GM06990 (cell line): ENCODE measurements around the gene NEURL2.

Experiments
- DNase-seq: peaks from one replicate; pipeline ENCODE4 v3.0.0-alpha.2; 2011; ENCODE audit not compliant: insufficient read length; ENCODE audit errors: extremely low read depth
- H3K27me3 ChIP-seq: replicated peaks from 2 replicates; pipeline ENCODE4 v1.6.0; 2011; ENCODE audit warnings: low read length; ENCODE audit not compliant: control insufficient read depth, insufficient read depth
- H3K36me3 ChIP-seq: 2 replicates; pipeline ENCODE4 v1.5.1; 2011; ENCODE audit warnings: low read length; ENCODE audit not compliant: control insufficient read depth, insufficient read depth
- H3K4me3 ChIP-seq: replicated peaks from 2 replicates; pipeline ENCODE4 v1.5.1; 2011; ENCODE audit warnings: low read depth, mild to moderate bottlenecking, control low read depth, low read length
- CTCF ChIP-seq: IDR thresholded peaks from 2 replicates; pipeline ENCODE4 v1.5.1; 2011; ENCODE audit warnings: low read length, control low read depth, mild to moderate bottlenecking, inconsistent platforms; ENCODE audit not compliant: insufficient read depth, poor library complexity, severe bottlenecking

NEURL2 gene

DNA sequence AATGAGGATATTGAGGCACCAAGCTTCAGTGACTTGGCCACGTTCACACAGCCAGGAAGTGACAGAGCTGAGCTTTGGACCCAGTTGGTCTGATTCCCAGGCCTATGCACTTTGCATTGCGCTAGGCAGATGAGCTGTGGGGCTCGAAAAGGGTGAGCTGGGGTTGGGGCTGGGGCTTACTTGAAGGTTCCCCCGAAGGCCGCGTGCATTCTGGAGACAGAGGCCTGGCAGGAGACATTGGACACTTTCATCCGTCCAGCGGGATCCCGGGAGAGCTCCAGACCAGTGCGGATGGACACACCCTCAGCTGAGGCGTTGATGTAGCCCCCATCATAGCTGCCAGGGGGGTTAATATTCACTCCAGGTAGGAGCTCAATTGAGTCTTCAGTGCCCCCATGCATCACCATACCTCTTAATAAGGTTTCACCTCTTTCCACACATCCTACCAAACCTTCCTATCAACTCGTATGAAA is 18.4 kb upstream of the NEURL2 start:
- Histone ChIP-seq H3K27me3 (no peaks in the 10 kb centered on the region), H3K4me3 (no peak overlapping the region), H3K36me3 (no peaks in the 10 kb centered on the region; the same call in 1 of the 2 replicates)
- no peak for TF ChIP-seq CTCF
- no peak for DNase-seq

- DNase-seq, result no peak
- Histone ChIP-seq H3K4me3 (no peak overlapping the region), H3K27me3 (no peaks in the 10 kb centered on the region), H3K36me3 (no peaks in the 10 kb centered on the region; the same call in 1 of the 2 replicates)
- no peak for TF ChIP-seq CTCF
These were observed 17.1 kb upstream of the NEURL2 start for GRCh38 chr20:45908084-45908483.

GRCh38 chr20:45907219-45907948 is 16.4 kb upstream of the NEURL2 start:
- Histone ChIP-seq H3K27me3 (no peaks in the 10 kb centered on the region), H3K4me3 (no peak overlapping the region), H3K36me3 (no peaks in the 10 kb centered on the region; the same call in 1 of the 2 replicates)
- no peak for TF ChIP-seq CTCF
- DNase-seq, result no peak

DNA sequence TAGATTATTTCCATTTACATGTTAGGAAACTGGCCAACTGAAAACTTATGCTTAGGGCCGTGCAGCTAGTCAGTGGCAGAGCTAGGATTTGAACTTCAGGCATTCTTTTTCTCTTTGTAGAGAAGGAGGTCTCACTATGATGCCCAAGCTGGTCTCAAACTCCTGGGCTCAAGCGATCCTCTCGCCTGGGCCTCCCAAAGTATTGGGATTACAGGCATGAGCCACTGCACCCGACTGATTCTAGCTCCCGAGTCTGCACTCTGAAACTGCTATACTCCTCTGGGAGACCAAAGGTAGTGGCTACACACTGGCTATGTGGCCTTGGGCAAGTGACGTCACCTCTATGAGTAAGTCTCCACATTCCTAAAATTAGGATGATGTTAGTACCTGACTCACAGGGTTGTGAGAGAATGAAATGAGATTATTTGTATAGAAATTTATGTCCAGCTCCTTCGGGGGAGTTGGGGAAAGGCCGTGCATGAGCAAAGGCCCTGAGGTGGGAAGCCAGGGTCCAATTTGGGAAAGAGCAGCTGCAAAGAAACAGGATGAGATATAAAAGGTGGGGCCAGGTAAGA is 14.6 kb upstream of the NEURL2 start:
- Histone ChIP-seq H3K4me3 (no peak overlapping the region), H3K36me3 (no peaks in the 10 kb centered on the region; the same call in 1 of the 2 replicates), H3K27me3 (no peaks in the 10 kb centered on the region)
- no peak for TF ChIP-seq CTCF
- DNase-seq, result no peak

DNA sequence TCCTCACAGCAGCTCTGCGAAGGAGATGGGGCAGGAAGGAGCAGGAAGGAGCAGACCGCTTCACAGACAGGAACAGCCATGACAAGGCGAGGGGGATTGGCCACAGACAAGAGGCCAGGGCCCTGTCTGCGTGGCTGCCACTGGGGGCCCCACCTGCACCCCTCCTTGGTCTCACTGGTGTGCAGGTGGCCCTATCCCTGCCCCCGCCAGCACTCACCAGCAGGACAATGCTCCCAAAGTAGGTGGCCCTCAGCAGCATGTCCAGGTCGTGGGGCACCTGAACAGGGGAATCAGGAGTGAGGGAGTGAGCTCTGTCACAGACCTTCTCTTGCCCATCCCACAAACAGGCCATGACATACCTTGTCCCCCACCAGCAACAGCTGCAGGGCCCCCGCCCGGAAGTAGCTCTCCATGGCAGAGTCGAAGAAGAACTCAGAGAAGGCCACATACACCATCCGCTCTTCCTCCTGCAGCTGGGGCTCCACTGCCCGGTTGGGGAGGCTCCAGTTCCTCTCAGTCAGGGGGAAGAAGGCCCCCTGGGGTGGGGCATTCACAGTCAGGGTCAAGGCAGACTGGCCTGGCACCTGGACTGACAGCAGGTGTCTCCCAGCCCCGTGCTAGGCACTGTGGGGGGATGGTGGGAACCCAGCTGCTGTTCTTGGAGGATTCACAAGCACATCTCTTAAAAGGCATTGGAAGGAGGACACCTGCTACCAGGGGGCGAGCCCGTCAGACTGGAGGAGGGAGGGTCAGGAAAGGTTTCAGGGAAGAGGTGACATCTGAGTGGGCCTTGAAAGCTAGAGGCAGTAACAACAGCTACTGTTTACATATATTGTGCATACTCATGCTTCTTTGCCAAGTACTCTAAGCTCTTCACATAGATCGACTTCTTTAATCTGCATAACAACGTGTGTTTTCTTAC is 13.8 kb upstream of the NEURL2 start:
- no peaks in the 10 kb centered on the region for H3K27me3 ChIP-seq
- no peak overlapping the region for H3K4me3 ChIP-seq
- peaks cover under 1% of the 10 kb centered on the region; the same call in 1 of the 2 replicates for H3K36me3 ChIP-seq
- DNase-seq, result no peak
- no peak for TF ChIP-seq CTCF
